ENCODE measurements around the gene KCNMB3.
A peak's percentile ranks its signal among the peaks of the same experiment; 100 is the strongest.

The KCNMB3 gene

GRCh38 chr3:179196098-179196497 is 54.8 kb downstream of the KCNMB3 start:
- DNase-seq (ENCODE audit: low spot score): no peak

DNA sequence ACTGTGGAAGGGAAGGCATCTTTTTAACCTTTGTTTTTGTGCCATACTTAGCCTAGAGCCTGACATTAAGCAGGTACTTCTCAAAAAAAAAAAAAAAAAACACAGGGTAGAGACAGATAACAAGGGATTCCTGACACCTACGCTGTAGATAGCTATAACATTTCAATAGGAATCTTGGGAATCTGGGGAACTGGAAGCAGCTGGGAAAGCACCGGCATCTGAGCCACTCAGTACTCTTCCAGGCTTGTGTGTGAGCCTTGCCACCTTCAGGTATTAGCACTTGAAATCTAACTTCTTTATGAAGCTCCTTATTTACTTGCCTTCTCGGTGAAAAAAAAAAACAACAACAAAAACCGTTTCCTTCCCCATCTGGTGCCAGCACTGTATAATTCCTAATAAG is 56.0 kb downstream of the KCNMB3 start:
- DNase-seq (ENCODE audit: low spot score): peak; percentile 11
